GM12878 (cell line): Measurements from ENCODE around the gene SLC22A23. TPM values are rescaled to one million over a fixed set of nuclear protein-coding genes. Genes with fewer than 3 reads are reported as not detected.

Experiments
- ETV6 ChIP-seq, 2 experiments: fragments of 450-650 bp in 1 of 2; IDR thresholded peaks in 1 of 2; conservative IDR thresholded peaks in 1 of 2; 2 replicates each; pipeline ENCODE4 v1.6.1; 2014; ENCODE audit warnings: antibody characterized with exemption in 1 of 2, borderline replicate concordance in 1 of 2, low read depth in 1 of 2, mild to moderate bottlenecking in 1 of 2, moderate library complexity in 1 of 2
- HDGF ChIP-seq: fragments of 450-650 bp; IDR thresholded peaks from 2 replicates; pipeline ENCODE4 v1.6.1; 2016; ENCODE audit warnings: antibody characterized with exemption
- MEF2B ChIP-seq: fragments of 450-650 bp; IDR thresholded peaks from 2 replicates; pipeline ENCODE4 v1.6.1; 2018; ENCODE audit warnings: mild to moderate bottlenecking, moderate library complexity; ENCODE audit not compliant: partially characterized antibody, poor library complexity, severe bottlenecking
- MTA2 ChIP-seq: fragments of 450-650 bp; IDR thresholded peaks from 2 replicates; pipeline ENCODE4 v1.6.1; 2016; ENCODE audit warnings: low read depth, mild to moderate bottlenecking, moderate library complexity
- NFXL1 ChIP-seq: fragments of 450-650 bp; IDR thresholded peaks from 2 replicates; pipeline ENCODE4 v1.6.1; 2017; ENCODE audit warnings: antibody characterized with exemption, mild to moderate bottlenecking, borderline replicate concordance
- RAD51 ChIP-seq: fragments of 450-650 bp; IDR thresholded peaks from 2 replicates; pipeline ENCODE4 v1.6.1; 2016; ENCODE audit warnings: moderate library complexity, mild to moderate bottlenecking, inconsistent platforms
- WRNIP1 ChIP-seq: IDR thresholded peaks from 2 replicates; pipeline ENCODE4 v1.6.1; 2011; ENCODE audit warnings: low read depth, low read length, improper control_type of control experiment, borderline replicate concordance
- ZNF687 ChIP-seq: fragments of 450-650 bp; IDR thresholded peaks from 2 replicates; pipeline ENCODE4 v1.6.1; 2017; ENCODE audit warnings: mild to moderate bottlenecking, moderate library complexity
- polyA plus RNA-seq, 11 experiments: library from polyadenylated mRNA; depleted of rRNA in 4 of 11; unstranded in 6 of 11; stranded (reverse) in 5 of 11; fragments of >200 nt; fragmentation: Nextera tagmentation in 4 of 11; fragmentation: Illumina TruSeq in 1 of 11; extraction: Ambion mirVana in 4 of 11; extraction: Trizol in 1 of 11; gene quantifications; 1 replicate in 1 of 11; 2 replicates in 10 of 11; pipeline versions ENCODE4 v1.2.1 to v1.2.3, GENCODE V29; 2011 to 2016; ENCODE audit warnings: inconsistent platforms in 2 of 11, missing spikeins in 2 of 11, low read depth in 1 of 11
- total RNA-seq, 4 experiments: library from RNA; depleted of rRNA in 3 of 4; stranded (reverse); fragments of >200 nt in 3 of 4; fragmentation: Illumina TruSeq in 1 of 4; extraction: Trizol in 1 of 4; gene quantifications; 2 replicates each; pipeline versions ENCODE4 v1.2.1 to v1.2.3, GENCODE V29; 2013 to 2021
- TF ChIP-seq, protein P1 (sequence below): IDR thresholded peaks from 2 replicates; pipeline ENCODE4 v1.6.1; 2012; ENCODE audit warnings: low read depth, low read length, improper control_type of control experiment

SLC22A23 gene
- total and polyA plus RNA-seq, 10 of the 15 experiments (the other 5 are each of a cell fraction or from before 2014, with no cell fraction given), result 0.20 to 2.4 (median 0.74) TPM

DNA sequence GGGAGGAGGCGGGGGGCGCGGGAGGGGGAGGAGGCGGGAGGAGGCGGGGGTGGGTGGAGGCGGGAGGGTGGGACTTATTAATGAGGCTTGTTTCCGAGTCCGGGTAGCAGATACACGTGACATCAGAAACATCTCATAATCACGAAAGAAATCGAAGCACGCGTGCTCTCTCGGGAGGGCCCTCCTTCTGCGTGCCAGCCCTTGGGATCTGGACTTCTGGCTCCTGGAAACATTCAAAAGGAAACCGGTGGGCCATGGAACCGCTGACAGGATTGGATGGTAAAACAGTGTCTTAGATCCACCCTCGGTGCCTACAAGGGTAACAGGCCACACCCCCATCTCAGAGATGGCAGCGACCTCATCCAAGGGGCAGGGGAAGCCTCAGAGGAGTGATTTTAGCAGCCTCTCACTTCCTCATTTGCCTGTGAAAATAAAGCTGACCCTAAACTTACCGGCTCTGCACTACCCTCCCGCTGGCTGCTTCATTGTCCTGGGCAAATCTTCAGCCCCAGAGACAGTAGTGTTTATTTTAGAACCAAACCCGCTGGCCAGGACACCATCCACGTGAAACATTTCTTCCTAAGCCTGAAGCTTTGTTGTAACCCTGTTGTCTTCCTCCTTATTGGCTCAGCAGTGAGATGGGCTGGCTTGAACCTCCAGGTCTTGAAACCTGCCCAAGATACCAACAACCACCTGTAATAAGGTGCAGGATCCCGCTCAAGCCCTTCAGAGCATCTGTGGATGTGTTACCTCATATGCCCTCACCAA is 100.6 kb downstream of the SLC22A23 start (continued):
- TF ChIP-seq HDGF, result no peak
- no peak for TF ChIP-seq NFXL1
- peak; percentile 68 for TF ChIP-seq RAD51
- TF ChIP-seq MEF2B, result peak; percentile 71
- TF ChIP-seq ZNF687, result peak; percentile 72; the same call in 1 of the 2 replicates
- TF ChIP-seq WRNIP1, result no peak; the same call in 1 of the 2 replicates
- TF ChIP-seq, protein P1, sequence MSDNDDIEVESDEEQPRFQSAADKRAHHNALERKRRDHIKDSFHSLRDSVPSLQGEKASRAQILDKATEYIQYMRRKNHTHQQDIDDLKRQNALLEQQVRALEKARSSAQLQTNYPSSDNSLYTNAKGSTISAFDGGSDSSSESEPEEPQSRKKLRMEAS, result no peak
- peak; percentile 73; the same call in 1 of the 2 replicates for TF ChIP-seq MTA2
- TF ChIP-seq ETV6 (conservative IDR thresholded peaks at IDR 0.05 in 1 of 2, IDR thresholded peaks at IDR 0.05 in 1 of 2; ENCODE audit: borderline replicate concordance in 1 of 2, low read depth in 1 of 2), result no peak
